HepG2 (cell line): ENCODE results near the gene GAD2. TPM values are rescaled to one million over a fixed set of nuclear protein-coding genes. Genes with fewer than 3 reads are reported as not detected.

Experiments used
- TGIF2 ChIP-seq: IDR thresholded peaks from 2 replicates; pipeline ENCODE4 v1.6.1; 2016; ENCODE audit warnings: control low read depth, missing compliant biosample characterization
- ZBTB40 ChIP-seq, 2 experiments: fragments of 450-650 bp in 1 of 2; sonication (generic) in 1 of 2; formaldehyde crosslinking in 1 of 2; IDR thresholded peaks; 2 replicates each; pipeline versions ENCODE4 v1.6.1 to v1.8.0; 2016 to 2022; ENCODE audit warnings: antibody characterized with exemption in 1 of 2, mild to moderate bottlenecking in 1 of 2, missing genetic modification reagents in 1 of 2
- ZBTB8A ChIP-seq: sonication (generic); formaldehyde crosslinking; IDR thresholded peaks from 2 replicates; pipeline ENCODE4 v1.4.0; 2020; ENCODE audit warnings: mild to moderate bottlenecking, low read depth, missing genetic modification reagents, borderline replicate concordance
- ZMAT3 ChIP-seq: sonication (generic); formaldehyde crosslinking; conservative IDR thresholded peaks from 2 replicates; pipeline ENCODE4 v1.7.0; 2021; ENCODE audit warnings: missing genetic modification reagents
- polyA plus RNA-seq, 8 experiments: library from polyadenylated mRNA; depleted of rRNA in 3 of 8; stranded (reverse) in 7 of 8; unstranded in 1 of 8; fragments of >200 nt; fragmentation: Illumina TruSeq in 4 of 8; extraction: Trizol in 4 of 8; gene quantifications; 2 replicates each; pipeline versions ENCODE4 v1.2.1 to v1.2.3, GENCODE V29; 2011 to 2016; ENCODE audit warnings: low read depth in 4 of 8, missing spikeins in 1 of 8, mixed read lengths in 1 of 8; ENCODE audit not compliant: insufficient read depth in 1 of 8
- total RNA-seq, 5 experiments: library from RNA; depleted of rRNA; stranded (reverse); fragments of >200 nt; fragmentation: Illumina TruSeq; extraction: Trizol; gene quantifications; 2 replicates each; pipeline ENCODE4 v1.2.3, GENCODE V29; 2016; ENCODE audit warnings: low read depth in 1 of 5

GAD2 gene
- total and polyA plus RNA-seq, 2 of the 13 experiments (the other 11 are each of a cell fraction or from before 2014, with no cell fraction given), result not detected

GRCh38 chr10:26318672-26319071, 102.1 kb downstream of the GAD2 start (continued):
- TF ChIP-seq ZBTB40 (IDR thresholded peaks at IDR 0.05), result no peak
- no peak for TF ChIP-seq ZBTB40 (CRISPR knock-in tag; IDR thresholded peaks at IDR 0.05)
- no peak for TF ChIP-seq TGIF2 (CRISPR knock-in tag)
- no peak for TF ChIP-seq ZBTB8A (CRISPR knock-in tag)
- no peak for TF ChIP-seq ZMAT3 (CRISPR knock-in tag)
